Gastrocnemius medialis (tissue), 4 donors: ENCODE results near the gene CDH23.

Experiments used
- CTCF ChIP-seq, 5 experiments: fragments of 450-650 bp in 3 of 5; fragments of 200-600 bp in 2 of 5; sonication (generic) in 2 of 5; IDR thresholded peaks in 4 of 5; conservative IDR thresholded peaks in 1 of 5; 1 replicate in 4 of 5; 2 replicates in 1 of 5; pipeline ENCODE4 v1.5.1; 2016 to 2019; ENCODE audit warnings: antibody characterized with exemption in 5 of 5, mild to moderate bottlenecking in 3 of 5, moderate library complexity in 3 of 5
- POLR2A ChIP-seq, 2 donors: fragments of 450-650 bp; IDR thresholded peaks; one replicate each; pipeline ENCODE4 v1.6.1; 2017; ENCODE audit warnings: antibody characterized with exemption in 2 of 2, mild to moderate bottlenecking in 2 of 2, moderate library complexity in 2 of 2

DNA sequence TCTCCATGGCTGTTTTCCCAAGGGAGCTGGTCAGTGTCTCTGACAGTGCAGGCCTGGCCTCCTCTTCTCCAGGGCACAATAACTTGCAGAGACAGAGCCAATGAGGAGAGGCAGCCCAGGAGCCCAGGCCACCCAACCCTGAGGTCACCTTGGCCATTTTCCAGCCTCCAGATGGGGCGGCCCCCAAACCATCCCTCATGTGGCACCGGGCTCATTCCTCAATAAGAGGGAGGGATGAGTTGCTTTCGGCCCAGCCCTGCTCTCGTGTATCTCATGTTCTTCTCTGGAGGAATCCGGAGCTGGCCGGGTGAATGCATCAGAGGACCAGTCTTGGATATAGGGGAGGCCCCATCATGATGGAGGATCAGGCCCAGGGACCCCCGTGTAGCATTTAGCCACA, 223.9 kb downstream of the CDH23 start:
- TF ChIP-seq POLR2A (IDR thresholded peaks at IDR 0.05) (no peak), CTCF (IDR thresholded peaks at IDR 0.05 in 4 of 5, conservative IDR thresholded peaks at IDR 0.05 in 1 of 5) (no peak)
